HEK293 (cell line): ENCODE measurements around the gene KCNH8.

Source experiments
- KLF1 ChIP-seq: fragments of 450-650 bp; formaldehyde crosslinking; IDR thresholded peaks from 2 replicates; pipeline ENCODE4 v1.5.1; 2016; ENCODE audit warnings: missing biosample characterization, missing genetic modification characterization
- ZFP37 ChIP-seq: fragments of 450-650 bp; formaldehyde crosslinking; IDR thresholded peaks from 2 replicates; pipeline ENCODE4 v1.5.1; 2016; ENCODE audit warnings: missing biosample characterization, missing genetic modification characterization
- ZNF26 ChIP-seq: fragments of 450-650 bp; formaldehyde crosslinking; IDR thresholded peaks from 2 replicates; pipeline ENCODE4 v1.5.1; 2016; ENCODE audit warnings: missing biosample characterization, missing genetic modification characterization
- TF ChIP-seq, protein P1 (sequence below): fragments of 450-650 bp; formaldehyde crosslinking; IDR thresholded peaks from 2 replicates; pipeline ENCODE4 v1.5.1; 2016; ENCODE audit warnings: missing biosample characterization, missing genetic modification characterization

DNA sequence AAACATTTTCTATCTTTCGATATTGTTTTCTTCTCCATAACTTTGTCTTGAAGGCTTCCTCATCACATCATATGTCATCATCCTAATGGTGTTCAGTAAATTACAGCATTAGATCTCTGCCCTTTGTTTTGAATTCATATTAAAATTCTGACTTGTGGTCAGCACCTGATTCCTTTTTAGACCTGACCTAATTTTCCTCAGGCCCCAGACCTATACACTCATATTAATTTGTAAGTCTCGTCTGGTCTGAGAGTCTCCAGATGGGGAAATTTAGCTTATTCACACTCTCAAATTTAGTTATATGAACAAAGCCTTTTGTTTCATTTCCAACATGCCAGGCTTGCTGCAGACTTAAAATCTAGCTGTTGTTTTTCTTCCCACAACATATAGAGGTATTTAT is 248.4 kb downstream of the KCNH8 start:
- no peak for TF ChIP-seq KLF1 (tag by site-specific recombination)
- no peak for TF ChIP-seq ZNF26
- TF ChIP-seq, protein P1, sequence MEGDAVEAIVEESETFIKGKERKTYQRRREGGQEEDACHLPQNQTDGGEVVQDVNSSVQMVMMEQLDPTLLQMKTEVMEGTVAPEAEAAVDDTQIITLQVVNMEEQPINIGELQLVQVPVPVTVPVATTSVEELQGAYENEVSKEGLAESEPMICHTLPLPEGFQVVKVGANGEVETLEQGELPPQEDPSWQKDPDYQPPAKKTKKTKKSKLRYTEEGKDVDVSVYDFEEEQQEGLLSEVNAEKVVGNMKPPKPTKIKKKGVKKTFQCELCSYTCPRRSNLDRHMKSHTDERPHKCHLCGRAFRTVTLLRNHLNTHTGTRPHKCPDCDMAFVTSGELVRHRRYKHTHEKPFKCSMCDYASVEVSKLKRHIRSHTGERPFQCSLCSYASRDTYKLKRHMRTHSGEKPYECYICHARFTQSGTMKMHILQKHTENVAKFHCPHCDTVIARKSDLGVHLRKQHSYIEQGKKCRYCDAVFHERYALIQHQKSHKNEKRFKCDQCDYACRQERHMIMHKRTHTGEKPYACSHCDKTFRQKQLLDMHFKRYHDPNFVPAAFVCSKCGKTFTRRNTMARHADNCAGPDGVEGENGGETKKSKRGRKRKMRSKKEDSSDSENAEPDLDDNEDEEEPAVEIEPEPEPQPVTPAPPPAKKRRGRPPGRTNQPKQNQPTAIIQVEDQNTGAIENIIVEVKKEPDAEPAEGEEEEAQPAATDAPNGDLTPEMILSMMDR = no peak
- TF ChIP-seq ZFP37 (tag by site-specific recombination) = no peak
